WTC11 (cell line): ENCODE measurements around the gene DPP7. TPM values are rescaled to one million over a fixed set of nuclear protein-coding genes. Genes with fewer than 3 reads are reported as not detected.
A peak's percentile ranks its signal among the peaks of the same experiment; 100 is the strongest.

Experiments
- ATF1 ChIP-seq: sonication (generic); formaldehyde crosslinking; IDR thresholded peaks from 2 replicates; pipeline ENCODE4 v1.8.1; 2023; ENCODE audit warnings: mild to moderate bottlenecking, moderate library complexity, missing genetic modification reagents
- ETV6 ChIP-seq: sonication (generic); formaldehyde crosslinking; IDR thresholded peaks from 2 replicates; pipeline ENCODE4 v1.8.1; 2022; ENCODE audit warnings: mild to moderate bottlenecking, missing genetic modification reagents
- FOXK1 ChIP-seq: sonication (generic); formaldehyde crosslinking; IDR thresholded peaks from 2 replicates; pipeline ENCODE4 v1.8.0; 2022; ENCODE audit warnings: mild to moderate bottlenecking, moderate library complexity, missing genetic modification reagents
- FOXP1 ChIP-seq: sonication (generic); formaldehyde crosslinking; IDR thresholded peaks from 2 replicates; pipeline ENCODE4 v1.8.0; 2022; ENCODE audit warnings: missing genetic modification reagents, mild to moderate bottlenecking, moderate library complexity, borderline replicate concordance
- NR1H2 ChIP-seq: sonication (generic); formaldehyde crosslinking; IDR thresholded peaks from 2 replicates; pipeline ENCODE4 v1.9.0; 2021; ENCODE audit warnings: mild to moderate bottlenecking, moderate library complexity, missing genetic modification reagents
- NR2C2 ChIP-seq: sonication (generic); formaldehyde crosslinking; IDR thresholded peaks from 2 replicates; pipeline ENCODE4 v1.8.0; 2022; ENCODE audit warnings: mild to moderate bottlenecking, missing genetic modification reagents
- SOX15 ChIP-seq: fragments of 250-450 bp; sonication (Bioruptor Pico); IDR thresholded peaks from 2 replicates; pipeline ENCODE4 v1.9.0; 2021; ENCODE audit warnings: mild to moderate bottlenecking
- TCF7 ChIP-seq: sonication (generic); formaldehyde crosslinking; IDR thresholded peaks from 2 replicates; pipeline ENCODE4 v1.8.0; 2022; ENCODE audit warnings: mild to moderate bottlenecking, low read depth, missing genetic modification reagents, moderate library complexity
- TEAD1 ChIP-seq: sonication (generic); formaldehyde crosslinking; IDR thresholded peaks from 2 replicates; pipeline ENCODE4 v1.8.0; 2022; ENCODE audit warnings: mild to moderate bottlenecking, missing genetic modification reagents
- TEAD4 ChIP-seq: sonication (generic); formaldehyde crosslinking; IDR thresholded peaks from 2 replicates; pipeline ENCODE4 v1.8.0; 2022; ENCODE audit warnings: mild to moderate bottlenecking, missing genetic modification reagents
- ZNF121 ChIP-seq: sonication (generic); formaldehyde crosslinking; IDR thresholded peaks from 2 replicates; pipeline ENCODE4 v1.8.0; 2023; ENCODE audit warnings: missing genetic modification reagents
- total RNA-seq: library from RNA; stranded (reverse); gene quantifications from 3 replicates; pipeline ENCODE4 v1.2.3, GENCODE V29; 2021
- TF ChIP-seq, protein P1 (sequence below): sonication (generic); formaldehyde crosslinking; conservative IDR thresholded peaks from 2 replicates; pipeline ENCODE4 v1.8.1; 2023; ENCODE audit warnings: mild to moderate bottlenecking, low read depth, missing genetic modification reagents, moderate library complexity
- TF ChIP-seq, protein P2 (sequence below): sonication (generic); formaldehyde crosslinking; IDR thresholded peaks from 2 replicates; pipeline ENCODE4 v1.8.1; 2023; ENCODE audit warnings: mild to moderate bottlenecking, missing genetic modification reagents, moderate library complexity
- TF ChIP-seq, protein P3 (sequence below): sonication (generic); formaldehyde crosslinking; IDR thresholded peaks from 2 replicates; pipeline ENCODE4 v1.8.1; 2022; ENCODE audit warnings: low read depth, mild to moderate bottlenecking, moderate library complexity, missing genetic modification reagents, borderline replicate concordance
- TF ChIP-seq, protein P4 (sequence below): sonication (generic); formaldehyde crosslinking; IDR thresholded peaks from 2 replicates; pipeline ENCODE4 v1.8.0; 2022; ENCODE audit warnings: mild to moderate bottlenecking, missing genetic modification reagents
- TF ChIP-seq, protein P5 (sequence below): fragments of 250-450 bp; sonication (Bioruptor Pico); conservative IDR thresholded peaks from 2 replicates; pipeline ENCODE4 v1.9.0; 2021; ENCODE audit warnings: mild to moderate bottlenecking
- TF ChIP-seq, protein P6 (sequence below): sonication (generic); formaldehyde crosslinking; IDR thresholded peaks from 2 replicates; pipeline ENCODE4 v1.8.0; 2023; ENCODE audit warnings: missing genetic modification reagents
- TF ChIP-seq, protein P7 (sequence below): fragments of 250-450 bp; sonication (Bioruptor Pico); IDR thresholded peaks from 2 replicates; pipeline ENCODE4 v1.9.0; 2021; ENCODE audit warnings: mild to moderate bottlenecking
- TF ChIP-seq, protein P8 (sequence below): sonication (generic); formaldehyde crosslinking; IDR thresholded peaks from 2 replicates; pipeline ENCODE4 v1.8.0; 2022; ENCODE audit warnings: mild to moderate bottlenecking, missing genetic modification reagents
- TF ChIP-seq, protein P9 (sequence below): fragments of 250-450 bp; sonication (Bioruptor Pico); IDR thresholded peaks from 2 replicates; pipeline ENCODE4 v2.1.2; 2022; ENCODE audit warnings: mild to moderate bottlenecking, moderate library complexity
- TF ChIP-seq, protein P10 (sequence below): sonication (generic); formaldehyde crosslinking; IDR thresholded peaks from 2 replicates; pipeline ENCODE4 v1.8.0; 2022; ENCODE audit warnings: mild to moderate bottlenecking, missing genetic modification reagents

DPP7 gene
- total RNA-seq, 1 experiment from 2014 or later, result 38.9 TPM

DNA sequence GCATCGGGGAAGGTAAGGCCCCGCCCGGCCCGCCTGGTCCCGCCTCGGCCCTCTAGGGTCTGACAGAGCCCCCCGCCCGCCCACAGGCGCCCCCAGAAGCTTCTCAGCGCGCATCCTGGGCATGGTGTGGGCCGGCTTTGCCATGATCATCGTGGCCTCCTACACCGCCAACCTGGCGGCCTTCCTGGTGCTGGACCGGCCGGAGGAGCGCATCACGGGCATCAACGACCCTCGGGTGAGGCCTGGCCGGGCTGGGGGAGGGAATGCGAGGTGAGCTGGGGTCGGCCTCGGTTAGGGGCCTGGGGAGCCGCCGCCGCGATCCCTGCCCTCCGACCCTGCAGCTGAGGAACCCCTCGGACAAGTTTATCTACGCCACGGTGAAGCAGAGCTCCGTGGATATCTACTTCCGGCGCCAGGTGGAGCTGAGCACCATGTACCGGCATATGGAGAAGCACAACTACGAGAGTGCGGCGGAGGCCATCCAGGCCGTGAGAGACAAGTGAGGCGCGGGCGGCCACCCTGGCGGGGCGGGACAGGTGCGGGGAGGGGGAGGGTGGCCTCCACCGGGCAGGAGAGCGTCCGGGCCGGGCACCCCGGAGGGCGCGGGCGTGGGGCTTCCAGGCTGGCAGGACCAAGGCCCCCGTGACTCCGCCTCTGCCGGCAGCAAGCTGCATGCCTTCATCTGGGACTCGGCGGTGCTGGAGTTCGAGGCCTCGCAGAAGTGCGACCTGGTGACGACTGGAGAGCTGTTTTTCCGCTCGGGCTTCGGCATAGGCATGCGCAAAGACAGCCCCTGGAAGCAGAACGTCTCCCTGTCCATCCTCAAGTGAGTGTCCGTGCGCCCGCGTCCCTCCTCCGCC lies 48.2 kb upstream of the DPP7 start (continued):
- TF ChIP-seq FOXK1 (CRISPR knock-in tag) (no peak), FOXP1 (CRISPR knock-in tag) (no peak), NR2C2 (CRISPR knock-in tag) (no peak), TEAD1 (no peak), SOX15 (no peak), TCF7 (CRISPR knock-in tag) (no peak), ZNF121 (no peak), NR1H2 (CRISPR knock-in tag) (no peak), ETV6 (CRISPR knock-in tag) (peak; percentile 42; the same call in 1 of the 2 replicates), TEAD4 (CRISPR knock-in tag) (no peak), ATF1 (CRISPR knock-in tag) (no peak)
- TF ChIP-seq, protein P1, sequence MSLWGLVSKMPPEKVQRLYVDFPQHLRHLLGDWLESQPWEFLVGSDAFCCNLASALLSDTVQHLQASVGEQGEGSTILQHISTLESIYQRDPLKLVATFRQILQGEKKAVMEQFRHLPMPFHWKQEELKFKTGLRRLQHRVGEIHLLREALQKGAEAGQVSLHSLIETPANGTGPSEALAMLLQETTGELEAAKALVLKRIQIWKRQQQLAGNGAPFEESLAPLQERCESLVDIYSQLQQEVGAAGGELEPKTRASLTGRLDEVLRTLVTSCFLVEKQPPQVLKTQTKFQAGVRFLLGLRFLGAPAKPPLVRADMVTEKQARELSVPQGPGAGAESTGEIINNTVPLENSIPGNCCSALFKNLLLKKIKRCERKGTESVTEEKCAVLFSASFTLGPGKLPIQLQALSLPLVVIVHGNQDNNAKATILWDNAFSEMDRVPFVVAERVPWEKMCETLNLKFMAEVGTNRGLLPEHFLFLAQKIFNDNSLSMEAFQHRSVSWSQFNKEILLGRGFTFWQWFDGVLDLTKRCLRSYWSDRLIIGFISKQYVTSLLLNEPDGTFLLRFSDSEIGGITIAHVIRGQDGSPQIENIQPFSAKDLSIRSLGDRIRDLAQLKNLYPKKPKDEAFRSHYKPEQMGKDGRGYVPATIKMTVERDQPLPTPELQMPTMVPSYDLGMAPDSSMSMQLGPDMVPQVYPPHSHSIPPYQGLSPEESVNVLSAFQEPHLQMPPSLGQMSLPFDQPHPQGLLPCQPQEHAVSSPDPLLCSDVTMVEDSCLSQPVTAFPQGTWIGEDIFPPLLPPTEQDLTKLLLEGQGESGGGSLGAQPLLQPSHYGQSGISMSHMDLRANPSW (CRISPR knock-in tag), result no peak
- TF ChIP-seq, protein P2, sequence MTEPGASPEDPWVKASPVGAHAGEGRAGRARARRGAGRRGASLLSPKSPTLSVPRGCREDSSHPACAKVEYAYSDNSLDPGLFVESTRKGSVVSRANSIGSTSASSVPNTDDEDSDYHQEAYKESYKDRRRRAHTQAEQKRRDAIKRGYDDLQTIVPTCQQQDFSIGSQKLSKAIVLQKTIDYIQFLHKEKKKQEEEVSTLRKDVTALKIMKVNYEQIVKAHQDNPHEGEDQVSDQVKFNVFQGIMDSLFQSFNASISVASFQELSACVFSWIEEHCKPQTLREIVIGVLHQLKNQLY (CRISPR knock-in tag), result no peak
- TF ChIP-seq, protein P3, sequence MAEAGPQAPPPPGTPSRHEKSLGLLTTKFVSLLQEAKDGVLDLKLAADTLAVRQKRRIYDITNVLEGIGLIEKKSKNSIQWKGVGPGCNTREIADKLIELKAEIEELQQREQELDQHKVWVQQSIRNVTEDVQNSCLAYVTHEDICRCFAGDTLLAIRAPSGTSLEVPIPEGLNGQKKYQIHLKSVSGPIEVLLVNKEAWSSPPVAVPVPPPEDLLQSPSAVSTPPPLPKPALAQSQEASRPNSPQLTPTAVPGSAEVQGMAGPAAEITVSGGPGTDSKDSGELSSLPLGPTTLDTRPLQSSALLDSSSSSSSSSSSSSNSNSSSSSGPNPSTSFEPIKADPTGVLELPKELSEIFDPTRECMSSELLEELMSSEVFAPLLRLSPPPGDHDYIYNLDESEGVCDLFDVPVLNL (CRISPR knock-in tag), result no peak
- TF ChIP-seq, protein P4, sequence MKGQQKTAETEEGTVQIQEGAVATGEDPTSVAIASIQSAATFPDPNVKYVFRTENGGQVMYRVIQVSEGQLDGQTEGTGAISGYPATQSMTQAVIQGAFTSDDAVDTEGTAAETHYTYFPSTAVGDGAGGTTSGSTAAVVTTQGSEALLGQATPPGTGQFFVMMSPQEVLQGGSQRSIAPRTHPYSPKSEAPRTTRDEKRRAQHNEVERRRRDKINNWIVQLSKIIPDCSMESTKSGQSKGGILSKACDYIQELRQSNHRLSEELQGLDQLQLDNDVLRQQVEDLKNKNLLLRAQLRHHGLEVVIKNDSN (CRISPR knock-in tag), result 0 out of 2 replicates have a peak, but pooled peaks have one; percentile 12
- TF ChIP-seq, protein P5, sequence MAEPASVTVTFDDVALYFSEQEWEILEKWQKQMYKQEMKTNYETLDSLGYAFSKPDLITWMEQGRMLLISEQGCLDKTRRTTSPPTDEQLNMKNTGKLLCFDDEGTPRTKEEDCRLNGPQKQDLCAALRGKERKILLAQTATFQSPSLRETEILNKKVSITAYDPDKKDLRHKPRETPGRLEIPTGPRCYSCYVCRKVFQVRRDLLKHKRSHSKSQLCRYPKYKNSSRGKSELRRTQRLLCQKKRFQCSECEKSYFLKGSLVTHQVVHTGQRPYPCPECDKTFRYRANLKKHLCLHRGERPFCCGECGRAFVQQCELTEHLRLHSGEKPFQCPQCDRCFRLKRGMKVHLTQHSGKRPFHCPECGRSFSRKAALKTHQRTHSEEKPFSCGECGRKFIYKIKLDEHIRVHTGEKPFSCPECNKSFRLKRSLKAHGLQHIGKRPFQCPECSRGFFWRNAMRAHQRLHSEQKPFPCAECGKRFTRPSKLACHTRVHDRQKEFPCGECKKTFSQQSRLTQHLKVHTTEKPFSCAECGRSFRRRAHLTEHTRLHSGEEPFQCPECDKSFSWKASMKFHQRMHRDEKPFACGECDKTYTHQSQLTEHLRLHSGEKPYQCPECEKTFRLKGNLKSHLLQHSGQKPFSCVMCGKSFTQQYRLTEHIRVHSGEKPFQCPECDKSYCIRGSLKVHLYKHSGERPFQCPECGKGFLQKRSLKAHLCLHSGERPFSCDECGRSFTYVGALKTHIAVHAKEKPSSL (CRISPR knock-in tag), result no peak
- TF ChIP-seq, protein P6, sequence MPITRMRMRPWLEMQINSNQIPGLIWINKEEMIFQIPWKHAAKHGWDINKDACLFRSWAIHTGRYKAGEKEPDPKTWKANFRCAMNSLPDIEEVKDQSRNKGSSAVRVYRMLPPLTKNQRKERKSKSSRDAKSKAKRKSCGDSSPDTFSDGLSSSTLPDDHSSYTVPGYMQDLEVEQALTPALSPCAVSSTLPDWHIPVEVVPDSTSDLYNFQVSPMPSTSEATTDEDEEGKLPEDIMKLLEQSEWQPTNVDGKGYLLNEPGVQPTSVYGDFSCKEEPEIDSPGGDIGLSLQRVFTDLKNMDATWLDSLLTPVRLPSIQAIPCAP (CRISPR knock-in tag), result no peak
- TF ChIP-seq, protein P7, sequence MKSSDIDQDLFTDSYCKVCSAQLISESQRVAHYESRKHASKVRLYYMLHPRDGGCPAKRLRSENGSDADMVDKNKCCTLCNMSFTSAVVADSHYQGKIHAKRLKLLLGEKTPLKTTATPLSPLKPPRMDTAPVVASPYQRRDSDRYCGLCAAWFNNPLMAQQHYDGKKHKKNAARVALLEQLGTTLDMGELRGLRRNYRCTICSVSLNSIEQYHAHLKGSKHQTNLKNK, result no peak
- TF ChIP-seq, protein P8, sequence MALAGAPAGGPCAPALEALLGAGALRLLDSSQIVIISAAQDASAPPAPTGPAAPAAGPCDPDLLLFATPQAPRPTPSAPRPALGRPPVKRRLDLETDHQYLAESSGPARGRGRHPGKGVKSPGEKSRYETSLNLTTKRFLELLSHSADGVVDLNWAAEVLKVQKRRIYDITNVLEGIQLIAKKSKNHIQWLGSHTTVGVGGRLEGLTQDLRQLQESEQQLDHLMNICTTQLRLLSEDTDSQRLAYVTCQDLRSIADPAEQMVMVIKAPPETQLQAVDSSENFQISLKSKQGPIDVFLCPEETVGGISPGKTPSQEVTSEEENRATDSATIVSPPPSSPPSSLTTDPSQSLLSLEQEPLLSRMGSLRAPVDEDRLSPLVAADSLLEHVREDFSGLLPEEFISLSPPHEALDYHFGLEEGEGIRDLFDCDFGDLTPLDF (CRISPR knock-in tag), result no peak
- TF ChIP-seq, protein P9, sequence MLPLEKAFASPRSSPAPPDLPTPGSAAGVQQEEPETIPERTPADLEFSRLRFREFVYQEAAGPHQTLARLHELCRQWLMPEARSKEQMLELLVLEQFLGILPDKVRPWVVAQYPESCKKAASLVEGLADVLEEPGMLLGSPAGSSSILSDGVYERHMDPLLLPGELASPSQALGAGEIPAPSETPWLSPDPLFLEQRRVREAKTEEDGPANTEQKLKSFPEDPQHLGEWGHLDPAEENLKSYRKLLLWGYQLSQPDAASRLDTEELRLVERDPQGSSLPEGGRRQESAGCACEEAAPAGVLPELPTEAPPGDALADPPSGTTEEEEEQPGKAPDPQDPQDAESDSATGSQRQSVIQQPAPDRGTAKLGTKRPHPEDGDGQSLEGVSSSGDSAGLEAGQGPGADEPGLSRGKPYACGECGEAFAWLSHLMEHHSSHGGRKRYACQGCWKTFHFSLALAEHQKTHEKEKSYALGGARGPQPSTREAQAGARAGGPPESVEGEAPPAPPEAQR, result no peak
- TF ChIP-seq, protein P10, sequence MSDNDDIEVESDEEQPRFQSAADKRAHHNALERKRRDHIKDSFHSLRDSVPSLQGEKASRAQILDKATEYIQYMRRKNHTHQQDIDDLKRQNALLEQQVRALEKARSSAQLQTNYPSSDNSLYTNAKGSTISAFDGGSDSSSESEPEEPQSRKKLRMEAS, result peak; percentile 15; the same call in 1 of the 2 replicates
